Transverse colon (tissue), 3 donors: ENCODE measurements around the gene NPTXR.

Experiments
- CTCF ChIP-seq, 5 experiments: fragments of 200-600 bp in 3 of 5; fragments of 450-650 bp in 2 of 5; sonication (generic) in 3 of 5; IDR thresholded peaks; 1 replicate in 2 of 5; 2 replicates in 3 of 5; pipeline ENCODE4 v1.5.1; 2016 to 2017; ENCODE audit warnings: antibody characterized with exemption in 5 of 5, inconsistent platforms in 3 of 5, mild to moderate bottlenecking in 2 of 5, moderate library complexity in 1 of 5
- POLR2A ChIP-seq: fragments of 450-650 bp; IDR thresholded peaks from one replicate; pipeline ENCODE4 v1.6.1; 2016; ENCODE audit warnings: antibody characterized with exemption, mild to moderate bottlenecking, moderate library complexity

GRCh38 chr22:38841211-38841610 is 2.6 kb downstream of the NPTXR start:
- TF ChIP-seq CTCF (IDR thresholded peaks at IDR 0.05) (no peak), POLR2A (no peak)
